Keratinocyte (primary cell): Measurements from ENCODE around the gene CDH22. TPM values are rescaled to one million over a fixed set of nuclear protein-coding genes. Genes with fewer than 3 reads are reported as not detected.

Experiments used
- DNase-seq: peaks from one replicate; pipeline ENCODE4 v3.0.0-alpha.2; 2011; ENCODE audit warnings: low read depth, missing footprints, low spot score
- FAIRE-seq: peaks from 2 replicates; lab custom pipeline; 2011; peaks lifted over from hg19 to GRCh38; lab: Jason Lieb, UNC
- H2AFZ ChIP-seq: 2 replicates; pipeline ENCODE4 v1.6.0; 2012; ENCODE audit warnings: low read length, control low read depth, inconsistent platforms; ENCODE audit not compliant: control insufficient read depth
- H3K27ac ChIP-seq: 2 replicates; pipeline ENCODE4 v1.5.1; 2011; ENCODE audit warnings: low read length; ENCODE audit not compliant: control insufficient read depth, insufficient read depth
- H3K27me3 ChIP-seq: 3 replicates; pipeline ENCODE4 v1.6.0; 2011; ENCODE audit warnings: low read length; ENCODE audit not compliant: control insufficient read depth, insufficient read depth; ENCODE audit errors: extremely low read depth
- H3K36me3 ChIP-seq, 2 experiments: 2 replicates in 1 of 2; 3 replicates in 1 of 2; pipeline ENCODE4 v1.5.1; 2011; ENCODE audit warnings: low read length in 2 of 2, mild to moderate bottlenecking in 1 of 2; ENCODE audit not compliant: control insufficient read depth in 2 of 2, insufficient read depth in 2 of 2; ENCODE audit errors: extremely low read depth in 1 of 2
- H3K4me1 ChIP-seq: 3 replicates; pipeline ENCODE4 v1.5.1; 2011; ENCODE audit warnings: low read length; ENCODE audit not compliant: control insufficient read depth, insufficient read depth; ENCODE audit errors: extremely low read depth
- H3K4me2 ChIP-seq: 3 replicates; pipeline ENCODE4 v1.6.0; 2011; ENCODE audit warnings: low read depth, low read length; ENCODE audit not compliant: control insufficient read depth, insufficient read depth; ENCODE audit errors: extremely low read depth
- H3K4me3 ChIP-seq, 3 experiments: fragments of 200-600 bp in 1 of 3; sonication (generic) in 1 of 3; 2 replicates in 2 of 3; 3 replicates in 1 of 3; pipeline ENCODE4 v1.5.1; 2011 to 2016; ENCODE audit warnings: low read length in 3 of 3, mild to moderate bottlenecking in 3 of 3, control low read depth in 2 of 3, inconsistent platforms in 1 of 3, low read depth in 1 of 3, mixed read lengths in 1 of 3, mixed run types in 1 of 3, moderate library complexity in 1 of 3; ENCODE audit not compliant: control insufficient read depth in 2 of 3, insufficient read depth in 2 of 3; ENCODE audit errors: extremely low read depth in 1 of 3
- H3K79me2 ChIP-seq: 2 replicates; pipeline ENCODE4 v1.6.0; 2012; ENCODE audit warnings: low read length; ENCODE audit not compliant: control insufficient read depth, insufficient read depth
- H3K9ac ChIP-seq: 3 replicates; pipeline ENCODE4 v1.6.0; 2011; ENCODE audit warnings: low read length; ENCODE audit not compliant: control insufficient read depth, insufficient read depth; ENCODE audit errors: extremely low read depth
- H3K9me1 ChIP-seq: 3 replicates; pipeline ENCODE4 v1.6.0; 2011; ENCODE audit warnings: low read length; ENCODE audit not compliant: control insufficient read depth, insufficient read depth; ENCODE audit errors: extremely low read depth
- H3K9me3 ChIP-seq: 2 replicates; pipeline ENCODE4 v1.5.1; 2012; ENCODE audit warnings: low read depth, low read length; ENCODE audit not compliant: control insufficient read depth
- H4K20me1 ChIP-seq: 3 replicates; pipeline ENCODE4 v1.6.0; 2011; ENCODE audit warnings: low read length; ENCODE audit not compliant: control insufficient read depth, insufficient read depth; ENCODE audit errors: extremely low read depth
- EZH2 ChIP-seq: IDR thresholded peaks from one replicate; pipeline ENCODE4 v1.6.1; 2012; ENCODE audit warnings: inconsistent platforms, mild to moderate bottlenecking, low read length, moderate library complexity
- dilution Hi-C: fragments of 300-500 bp; cut with MboI; formaldehyde crosslinking; loops from one replicate; pipeline ENCODE4 v1.7.0; 2020; ENCODE audit warnings: low sequenced_read_pairs; ENCODE audit not compliant: extremely low pct_ligation_motif_present
- polyA plus RNA-seq, 5 experiments: library from polyadenylated mRNA; depleted of rRNA in 3 of 5; stranded (reverse) in 3 of 5; stranded (forward) in 1 of 5; unstranded in 1 of 5; fragments of >200 nt; gene quantifications; 1 replicate in 1 of 5; 2 replicates in 3 of 5; 3 replicates in 1 of 5; pipeline versions ENCODE4 v1.2.1 to v1.2.3, GENCODE V29; 2011 to 2012; ENCODE audit warnings: missing spikeins in 2 of 5, low read depth in 1 of 5, low replicate concordance in 1 of 5
- TF ChIP-seq, protein P1 (sequence below), 3 experiments: IDR thresholded peaks in 1 of 3; conservative IDR thresholded peaks in 1 of 3; optimal IDR thresholded peaks in 1 of 3; 2 replicates in 2 of 3; 3 replicates in 1 of 3; pipeline versions ENCODE3 to v1.5.1; 2011; ENCODE audit warnings: low read length in 3 of 3, mild to moderate bottlenecking in 3 of 3, moderate library complexity in 2 of 3, control low read depth in 1 of 3, inconsistent platforms in 1 of 3; ENCODE audit not compliant: insufficient read depth in 2 of 3; ENCODE audit errors: extremely low read depth in 1 of 3

The CDH22 gene
- polyA plus RNA-seq, 1 donor (not counting 4 experiments of a cell fraction or from before 2014, with no cell fraction given): not detected

DNA sequence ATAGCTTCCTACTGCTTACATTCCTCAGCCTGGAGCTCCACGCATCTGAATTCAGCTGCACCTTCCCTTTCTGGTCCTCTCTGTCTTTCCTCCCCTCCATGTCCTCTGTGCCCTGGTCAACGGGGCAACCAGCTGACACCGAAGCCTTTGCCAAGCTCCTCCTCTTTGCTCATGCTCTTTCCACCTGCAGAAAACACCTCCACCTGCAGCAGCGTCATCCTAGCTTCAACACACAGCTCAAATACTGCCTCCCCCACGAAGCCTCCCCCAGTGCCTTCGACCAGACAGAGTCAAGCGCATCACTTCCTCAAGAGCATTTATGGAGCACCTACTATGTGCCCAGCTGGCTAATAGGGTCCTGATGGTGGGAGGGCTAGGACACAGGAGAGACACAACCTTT, 9.2 kb downstream of the CDH22 start:
- H4K20me1 ChIP-seq: no peaks in the 10 kb centered on the region
- no peaks in the 10 kb centered on the region for H3K9me1 ChIP-seq
- dilution Hi-C loops: no loop called here
- peaks cover 36% of the 10 kb centered on the region for H3K27me3 ChIP-seq
- no peak overlapping the region for H3K4me2 ChIP-seq
- no peak overlapping the region for H2AFZ ChIP-seq
- no peak for TF ChIP-seq EZH2
- TF ChIP-seq, protein P1, sequence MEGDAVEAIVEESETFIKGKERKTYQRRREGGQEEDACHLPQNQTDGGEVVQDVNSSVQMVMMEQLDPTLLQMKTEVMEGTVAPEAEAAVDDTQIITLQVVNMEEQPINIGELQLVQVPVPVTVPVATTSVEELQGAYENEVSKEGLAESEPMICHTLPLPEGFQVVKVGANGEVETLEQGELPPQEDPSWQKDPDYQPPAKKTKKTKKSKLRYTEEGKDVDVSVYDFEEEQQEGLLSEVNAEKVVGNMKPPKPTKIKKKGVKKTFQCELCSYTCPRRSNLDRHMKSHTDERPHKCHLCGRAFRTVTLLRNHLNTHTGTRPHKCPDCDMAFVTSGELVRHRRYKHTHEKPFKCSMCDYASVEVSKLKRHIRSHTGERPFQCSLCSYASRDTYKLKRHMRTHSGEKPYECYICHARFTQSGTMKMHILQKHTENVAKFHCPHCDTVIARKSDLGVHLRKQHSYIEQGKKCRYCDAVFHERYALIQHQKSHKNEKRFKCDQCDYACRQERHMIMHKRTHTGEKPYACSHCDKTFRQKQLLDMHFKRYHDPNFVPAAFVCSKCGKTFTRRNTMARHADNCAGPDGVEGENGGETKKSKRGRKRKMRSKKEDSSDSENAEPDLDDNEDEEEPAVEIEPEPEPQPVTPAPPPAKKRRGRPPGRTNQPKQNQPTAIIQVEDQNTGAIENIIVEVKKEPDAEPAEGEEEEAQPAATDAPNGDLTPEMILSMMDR (optimal IDR thresholded peaks at IDR 0.05 in 1 of 3, IDR thresholded peaks at IDR 0.05 in 1 of 3, conservative IDR thresholded peaks at IDR 0.05 in 1 of 3; ENCODE audit: extremely low read depth in 1 of 3, insufficient read depth in 2 of 3, low read length in 3 of 3): no peak
- H3K4me3 ChIP-seq: no peak overlapping the region
- no peak overlapping the region for H3K9ac ChIP-seq
- H3K36me3 ChIP-seq: no peaks in the 10 kb centered on the region
- no peaks in the 10 kb centered on the region for H3K79me2 ChIP-seq
- H3K4me1 ChIP-seq: no peaks in the 10 kb centered on the region
- no peak overlapping the region for H3K27ac ChIP-seq
- FAIRE-seq: no peak
- no peaks in the 10 kb centered on the region for H3K9me3 ChIP-seq
- DNase-seq: no peak

DNA sequence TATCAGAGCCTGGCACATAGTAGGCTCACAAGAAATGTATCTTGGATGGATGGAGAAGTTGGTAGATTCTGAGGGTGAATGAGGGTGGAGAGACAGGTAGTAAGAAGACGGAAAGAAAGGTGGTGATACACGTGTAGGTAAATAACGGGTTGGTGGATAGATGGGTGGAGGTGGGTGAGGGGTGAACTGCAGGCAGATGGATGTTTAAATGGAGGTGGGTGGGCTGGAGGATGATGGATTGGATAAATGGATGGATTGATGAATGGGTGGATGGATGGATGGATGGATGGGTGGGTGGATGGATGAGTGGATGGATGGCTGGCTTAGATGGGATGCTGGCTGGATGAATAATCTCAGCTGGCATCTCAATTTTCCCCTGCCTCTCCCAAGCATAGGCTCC, 9.9 kb downstream of the CDH22 start:
- Histone ChIP-seq H3K36me3 (no peaks in the 10 kb centered on the region), H3K4me1 (no peaks in the 10 kb centered on the region), H3K9me3 (no peaks in the 10 kb centered on the region), H2AFZ (no peak overlapping the region), H3K27me3 (peaks cover 32% of the 10 kb centered on the region), H3K4me3 (no peak overlapping the region), H3K79me2 (no peaks in the 10 kb centered on the region), H3K9ac (no peak overlapping the region), H3K9me1 (no peaks in the 10 kb centered on the region), H3K4me2 (no peak overlapping the region), H4K20me1 (no peaks in the 10 kb centered on the region), H3K27ac (no peak overlapping the region)
- dilution Hi-C loops: no loop called here
- TF ChIP-seq, protein P1 (optimal IDR thresholded peaks at IDR 0.05 in 1 of 3, IDR thresholded peaks at IDR 0.05 in 1 of 3, conservative IDR thresholded peaks at IDR 0.05 in 1 of 3; ENCODE audit: extremely low read depth in 1 of 3, insufficient read depth in 2 of 3, low read length in 3 of 3): no peak
- TF ChIP-seq EZH2: no peak
- DNase-seq (no peak), FAIRE-seq (no peak)
